Activated naive CD8-positive, alpha-beta T cell treated with anti-CD3 and anti-CD28 coated beads, Interleukin-2, amount 50 U/mL, for 24 hours (primary cell): ENCODE data around the gene ASB6.

Experiments
- ATAC-seq: fragments of 150-1000 bp; cut with Tn5 transposase; one replicate; pipeline ENCODE4 v1.10.0; 2021
- DNase-seq: peaks from one replicate; pipeline ENCODE4 v3.0.0; 2021
- H3K27ac Mint-ChIP-seq: one replicate; pipeline ENCODE4 v1.8.0; 2021; ENCODE audit warnings: mild to moderate bottlenecking, mixed read lengths
- H3K27me3 Mint-ChIP-seq: one replicate; pipeline ENCODE4 v1.8.0; 2021; ENCODE audit warnings: mixed read lengths
- H3K36me3 Mint-ChIP-seq: one replicate; pipeline ENCODE4 v1.8.0; 2021; ENCODE audit warnings: low read depth, mixed read lengths
- H3K4me1 Mint-ChIP-seq: one replicate; pipeline ENCODE4 v1.8.0; 2021; ENCODE audit warnings: mixed read lengths
- H3K4me3 Mint-ChIP-seq: one replicate; pipeline ENCODE4 v1.8.0; 2021; ENCODE audit warnings: mild to moderate bottlenecking, moderate library complexity, mixed read lengths
- H3K9me3 Mint-ChIP-seq: one replicate; pipeline ENCODE4 v1.8.0; 2021; ENCODE audit warnings: mixed read lengths

ASB6 gene

GRCh38 chr9:129630967-129631673 is 10.8 kb downstream of the ASB6 start:
- DNase-seq (no peak), ATAC-seq (no peak)
- Mint-ChIP-seq H3K36me3 (peaks cover 45% of the 10 kb centered on the region), H3K27ac (peak overlapping the region; percentile 60), H3K4me3 (no peak overlapping the region), H3K4me1 (peaks cover 59% of the 10 kb centered on the region), H3K27me3 (no peaks in the 10 kb centered on the region), H3K9me3 (no peaks in the 10 kb centered on the region)

GRCh38 chr9:129629251-129629820 is 12.6 kb downstream of the ASB6 start:
- ATAC-seq = no peak
- H3K27me3 Mint-ChIP-seq = no peaks in the 10 kb centered on the region
- H3K27ac Mint-ChIP-seq = peak overlapping the region; percentile 31

DNA sequence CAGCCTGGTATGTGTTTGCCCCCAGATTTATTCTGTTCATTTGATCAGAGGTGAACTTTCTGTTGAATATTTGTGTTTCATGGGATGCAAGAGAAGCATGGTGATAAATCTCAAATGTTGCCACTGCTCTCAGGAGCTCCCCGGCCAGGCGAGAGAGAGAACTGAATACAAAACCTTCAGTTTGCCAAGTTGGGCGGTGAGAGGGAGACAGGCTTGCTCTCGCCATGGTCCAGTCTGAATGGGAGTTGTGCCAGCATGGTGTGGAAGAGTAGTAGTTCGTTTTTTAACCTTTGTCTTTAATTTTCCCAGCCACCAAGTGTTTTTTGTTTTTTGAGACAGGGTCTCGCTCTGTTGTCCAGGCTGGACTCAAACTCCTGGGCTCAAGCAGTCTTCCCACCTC is 13.2 kb downstream of the ASB6 start:
- H3K36me3 Mint-ChIP-seq = peaks cover 38% of the 10 kb centered on the region
- DNase-seq = no peak
- peak overlapping the region; percentile 31 for H3K27ac Mint-ChIP-seq

More at GRCh38 chr9:129629251-129629820, 12.6 kb downstream of the ASB6 start:
- H3K36me3 Mint-ChIP-seq = peaks cover 40% of the 10 kb centered on the region
- DNase-seq = no peak
- no peaks in the 10 kb centered on the region for H3K9me3 Mint-ChIP-seq
- no peak overlapping the region for H3K4me3 Mint-ChIP-seq
- H3K4me1 Mint-ChIP-seq = peaks cover 72% of the 10 kb centered on the region

DNA sequence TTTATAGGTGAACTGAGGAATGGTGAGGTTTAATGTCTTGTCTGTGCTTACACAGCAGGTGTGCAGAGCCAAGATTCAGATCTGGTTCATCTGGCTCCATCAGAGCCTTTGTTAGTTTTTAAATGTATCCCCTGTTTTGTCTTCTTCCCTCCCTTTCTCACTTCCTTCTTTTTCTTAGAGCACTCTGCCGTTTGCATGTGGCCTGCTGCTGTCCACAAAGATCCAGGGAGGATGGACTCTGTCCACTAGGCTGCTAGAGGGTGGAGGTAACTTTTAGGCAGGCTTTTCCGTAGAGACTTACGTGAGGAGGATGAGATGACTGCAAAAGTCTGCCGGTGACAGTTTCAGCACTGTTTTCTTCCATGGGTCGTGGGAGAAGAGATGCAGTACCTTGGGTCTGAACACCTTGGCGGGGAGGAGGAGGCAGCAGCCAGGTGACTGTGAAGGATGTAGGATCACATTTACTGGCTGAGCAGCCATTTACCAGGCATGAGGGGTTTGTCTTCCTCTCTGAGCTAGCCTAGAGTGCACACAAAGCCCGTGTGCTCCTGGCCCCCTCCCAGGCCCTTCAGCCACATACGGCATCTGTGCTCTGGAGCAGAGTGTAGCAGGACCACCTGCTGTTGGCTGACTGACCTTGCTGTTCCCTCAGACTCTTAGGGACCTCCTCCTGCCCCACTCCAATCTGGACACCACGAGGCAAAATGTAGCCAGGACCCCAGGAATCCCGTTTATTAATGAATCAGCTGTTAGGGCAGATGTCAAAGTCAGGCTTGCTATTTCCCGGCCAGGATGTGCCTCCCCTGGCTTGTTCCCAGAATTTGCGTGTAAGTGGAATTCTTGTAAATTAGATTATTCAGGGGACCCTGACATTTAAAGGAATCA is 14.2 kb downstream of the ASB6 start:
- H3K36me3 Mint-ChIP-seq = peaks cover 31% of the 10 kb centered on the region
- H3K27me3 Mint-ChIP-seq = peaks cover 6% of the 10 kb centered on the region
- no peak for ATAC-seq
- peaks cover 78% of the 10 kb centered on the region for H3K4me1 Mint-ChIP-seq
- peak overlapping the region; percentile 93 for H3K4me3 Mint-ChIP-seq
- H3K9me3 Mint-ChIP-seq = no peaks in the 10 kb centered on the region
- peak overlapping the region; percentile 89 for H3K27ac Mint-ChIP-seq
- DNase-seq = no peak

More for the DNA sequence above, 13.2 kb downstream of the ASB6 start:
- Mint-ChIP-seq H3K4me3 (peak overlapping the region; percentile 27), H3K9me3 (no peaks in the 10 kb centered on the region), H3K4me1 (peaks cover 76% of the 10 kb centered on the region), H3K27me3 (no peaks in the 10 kb centered on the region)
- no peak for ATAC-seq

DNA sequence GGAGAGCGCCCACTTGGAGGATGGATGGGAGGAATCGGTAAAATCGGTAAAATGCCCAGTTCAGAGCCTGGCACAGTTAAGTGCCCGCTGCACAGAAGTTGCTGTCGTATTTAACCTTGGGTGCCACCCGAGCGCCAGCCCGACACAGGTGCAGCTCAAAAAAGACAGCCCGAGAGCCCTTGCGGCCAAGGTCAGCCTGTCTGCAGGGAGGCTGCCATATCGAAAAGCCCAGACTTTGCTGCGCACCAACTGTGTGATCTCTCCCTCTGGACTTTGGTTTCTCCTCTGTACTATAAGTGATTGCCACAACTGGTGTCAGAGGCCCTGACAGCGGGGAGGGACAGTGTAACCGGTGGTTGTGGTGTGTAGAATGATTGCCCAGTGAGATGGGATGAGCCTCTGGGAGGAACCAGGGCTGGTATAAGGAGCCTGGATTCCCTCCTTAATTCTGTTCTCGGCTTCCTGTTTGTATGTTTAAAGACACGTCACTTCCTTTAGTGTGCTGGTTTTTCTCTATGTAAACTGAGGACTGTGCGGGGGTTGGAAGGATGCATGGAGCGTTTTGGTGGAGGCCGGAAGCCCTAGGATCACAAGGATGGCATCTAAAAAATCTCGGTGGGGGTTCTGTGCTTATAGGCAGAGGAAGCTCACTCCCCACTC is 15.2 kb downstream of the ASB6 start:
- no peak for DNase-seq
- peak overlapping the region; percentile 93 for H3K4me3 Mint-ChIP-seq
- H3K9me3 Mint-ChIP-seq = no peaks in the 10 kb centered on the region
- peaks cover 8% of the 10 kb centered on the region for H3K27me3 Mint-ChIP-seq
- H3K4me1 Mint-ChIP-seq = peaks cover 70% of the 10 kb centered on the region
- ATAC-seq = peak; percentile 30
- H3K36me3 Mint-ChIP-seq = peaks cover 27% of the 10 kb centered on the region
- H3K27ac Mint-ChIP-seq = peak overlapping the region; percentile 89

GRCh38 chr9:129626079-129626624 is 15.8 kb downstream of the ASB6 start, which contains the start of gene NTMT1:
TSS of gene NTMT1 (plus strand) at chr9:129626163. CDS start at chr9:129632704, 6,541 bp downstream.
- peak within 1 kb of the TSS; percentile 89 for H3K27ac Mint-ChIP-seq
- ATAC-seq (peak; percentile 66), DNase-seq (peak; percentile 93)
- H3K4me1 Mint-ChIP-seq = peaks cover 64% of the 10 kb centered on the region
- H3K9me3 Mint-ChIP-seq = no peaks in the 10 kb centered on the region
- H3K27me3 Mint-ChIP-seq = peaks cover 13% of the 10 kb centered on the region
- peak within 1 kb of the TSS; percentile 93 for H3K4me3 Mint-ChIP-seq
- peaks cover 25% of the 10 kb centered on the region for H3K36me3 Mint-ChIP-seq

DNA sequence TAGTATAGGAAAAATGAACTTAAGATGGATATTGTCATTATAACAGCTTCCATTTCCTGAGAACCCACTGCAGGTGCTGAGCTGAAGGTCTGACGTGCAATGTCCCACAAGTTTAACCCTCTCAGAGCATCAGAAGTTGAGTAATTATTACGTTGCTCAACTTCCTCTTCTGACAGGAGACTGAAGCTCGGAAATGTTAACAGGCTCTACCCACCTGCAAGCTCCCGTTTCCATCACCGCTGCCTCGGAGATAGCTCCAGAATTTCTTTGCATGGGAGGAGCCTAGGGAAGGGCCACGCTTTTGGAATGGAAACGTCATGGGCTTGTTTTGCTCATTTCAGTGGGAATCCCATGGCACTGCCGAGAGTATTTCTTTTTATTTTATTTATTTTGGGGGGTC is 17.0 kb downstream of the ASB6 start:
- peaks cover 18% of the 10 kb centered on the region for H3K27me3 Mint-ChIP-seq
- H3K27ac Mint-ChIP-seq = peak overlapping the region; percentile 76
- DNase-seq = no peak
- peak; percentile 50 for ATAC-seq
- H3K9me3 Mint-ChIP-seq = no peaks in the 10 kb centered on the region
- H3K4me3 Mint-ChIP-seq = peak overlapping the region; percentile 93
- H3K4me1 Mint-ChIP-seq = peaks cover 55% of the 10 kb centered on the region
- H3K36me3 Mint-ChIP-seq = peaks cover 19% of the 10 kb centered on the region

- Mint-ChIP-seq H3K9me3 (no peaks in the 10 kb centered on the region), H3K27me3 (peaks cover 23% of the 10 kb centered on the region), H3K4me1 (peaks cover 48% of the 10 kb centered on the region), H3K27ac (peak overlapping the region; percentile 77), H3K36me3 (peaks cover 19% of the 10 kb centered on the region), H3K4me3 (peak overlapping the region; percentile 45)
- peak; percentile 83 for DNase-seq
- no peak for ATAC-seq
Measured at GRCh38 chr9:129624168-129624759, 17.7 kb downstream of the ASB6 start.

- H3K9me3 Mint-ChIP-seq = peaks cover 2% of the 10 kb centered on the region
- H3K27ac Mint-ChIP-seq = no peak overlapping the region
- no peak overlapping the region for H3K4me3 Mint-ChIP-seq
- H3K27me3 Mint-ChIP-seq = peaks cover 29% of the 10 kb centered on the region
- ATAC-seq = no peak
- peaks cover 17% of the 10 kb centered on the region for H3K36me3 Mint-ChIP-seq
- H3K4me1 Mint-ChIP-seq = peaks cover 42% of the 10 kb centered on the region
- no peak for DNase-seq
Measured at GRCh38 chr9:129623331-129623730, 18.6 kb downstream of the ASB6 start.

GRCh38 chr9:129620669-129621295 is 21.2 kb downstream of the ASB6 start, which contains the start of gene C9orf50:
TSS of gene C9orf50 (minus strand) at chr9:129621101. CDS start at chr9:129620574, 527 bp downstream.
- H3K27me3 Mint-ChIP-seq = peaks cover 34% of the 10 kb centered on the region

DNA sequence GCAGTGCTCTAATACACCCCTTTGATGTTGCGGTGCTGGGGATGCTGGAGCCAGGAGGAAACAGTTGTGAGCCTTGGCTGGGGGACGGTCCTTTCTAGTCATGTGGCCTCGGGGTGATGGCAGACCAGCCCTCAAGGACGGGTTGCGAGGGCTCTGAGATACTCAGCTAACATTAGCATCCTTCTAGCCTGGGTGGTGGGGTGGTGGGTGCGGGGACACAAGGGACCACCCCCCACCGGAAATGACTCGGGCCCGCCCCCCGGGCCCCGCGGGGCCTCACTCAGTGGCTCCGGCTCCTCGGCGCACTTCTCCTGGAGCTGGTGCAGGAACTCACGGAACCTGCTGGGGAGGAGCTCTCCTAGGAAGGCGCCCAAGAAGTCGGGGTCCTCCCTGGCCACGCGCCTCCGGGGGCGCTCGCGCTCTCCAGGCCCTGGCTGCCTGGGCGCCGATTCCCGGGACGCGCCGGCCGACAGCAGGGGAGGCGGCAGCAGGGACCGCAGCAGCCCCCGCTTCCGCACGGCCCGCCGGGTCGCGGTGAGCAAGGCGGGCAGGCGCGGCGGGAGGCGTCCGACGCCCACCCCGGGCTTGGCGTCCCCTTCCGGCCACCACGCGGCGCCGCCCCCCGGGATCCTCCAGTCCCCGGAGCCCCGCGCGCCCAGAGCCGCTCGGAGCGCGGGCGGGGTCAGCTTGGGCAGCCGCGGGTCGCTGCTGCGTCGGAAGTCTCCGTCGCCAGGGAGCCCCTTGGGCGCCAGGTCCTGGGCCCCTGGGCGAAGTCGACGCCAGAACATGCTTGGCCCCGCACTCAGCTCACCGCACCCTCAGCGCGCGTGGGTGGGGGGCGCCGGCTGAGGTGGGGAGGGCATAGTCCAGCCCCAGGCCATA is 21.9 kb downstream of the ASB6 start:
- Mint-ChIP-seq H3K9me3 (peaks cover 3% of the 10 kb centered on the region), H3K4me1 (peaks cover 17% of the 10 kb centered on the region), H3K4me3 (no peak overlapping the region), H3K27me3 (peaks cover 34% of the 10 kb centered on the region), H3K36me3 (peaks cover 2% of the 10 kb centered on the region), H3K27ac (no peak overlapping the region)
- DNase-seq = peak; percentile 27
- ATAC-seq = peak; percentile 6

More at GRCh38 chr9:129620669-129621295, 21.2 kb downstream of the ASB6 start, which contains the start of gene C9orf50:
- peaks cover 3% of the 10 kb centered on the region for H3K9me3 Mint-ChIP-seq
- DNase-seq (no peak), ATAC-seq (no peak)
- peaks cover 24% of the 10 kb centered on the region for H3K4me1 Mint-ChIP-seq
- H3K27ac Mint-ChIP-seq = no peak within 1 kb of the TSS
- peak within 1 kb of the TSS; percentile 34 for H3K4me3 Mint-ChIP-seq
- peaks cover 2% of the 10 kb centered on the region for H3K36me3 Mint-ChIP-seq

DNA sequence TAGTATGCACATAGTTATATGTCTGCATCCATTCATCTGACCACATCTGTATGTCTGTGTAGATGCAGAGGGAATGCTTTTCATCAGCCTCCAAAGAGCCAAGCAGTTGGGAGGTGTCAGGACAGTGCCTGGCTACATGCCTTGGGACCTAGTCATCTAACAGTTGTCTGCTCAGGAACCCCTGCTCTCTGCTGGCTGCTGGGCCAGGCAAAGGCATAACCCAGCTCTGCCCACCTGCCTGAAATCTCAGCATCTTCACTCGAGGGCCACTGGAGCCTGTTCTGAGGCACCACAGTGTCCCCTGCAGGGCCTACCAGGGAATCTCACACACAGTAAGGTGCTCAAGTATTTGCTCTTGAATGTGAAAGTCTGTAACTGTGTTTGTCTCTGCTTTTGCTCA is 24.8 kb downstream of the ASB6 start:
- H3K9me3 Mint-ChIP-seq = peaks cover 3% of the 10 kb centered on the region
- DNase-seq (no peak), ATAC-seq (no peak)
- H3K4me3 Mint-ChIP-seq = no peak overlapping the region
- no peak overlapping the region for H3K27ac Mint-ChIP-seq
- H3K4me1 Mint-ChIP-seq = peaks cover 6% of the 10 kb centered on the region
- H3K36me3 Mint-ChIP-seq = peaks cover 2% of the 10 kb centered on the region
- peaks cover 31% of the 10 kb centered on the region for H3K27me3 Mint-ChIP-seq
